Suprapubic skin (tissue), 4 donors: ENCODE results near the gene SH3RF1.

Experiments used
- CTCF ChIP-seq, 2 donors: fragments of 200-600 bp in 1 of 2; fragments of 450-650 bp in 1 of 2; sonication (generic) in 1 of 2; IDR thresholded peaks; one replicate each; pipeline ENCODE4 v1.5.1; 2016 to 2019; ENCODE audit warnings: antibody characterized with exemption in 2 of 2, mild to moderate bottlenecking in 1 of 2, moderate library complexity in 1 of 2
- EP300 ChIP-seq: sonication (generic); formaldehyde crosslinking; IDR thresholded peaks from one replicate; pipeline ENCODE4 v1.6.1; 2017; ENCODE audit warnings: antibody characterized with exemption
- POLR2A ChIP-seq, 2 donors: fragments of 450-650 bp; IDR thresholded peaks; one replicate each; pipeline ENCODE4 v1.6.1; 2017; ENCODE audit warnings: antibody characterized with exemption in 2 of 2, mild to moderate bottlenecking in 2 of 2, moderate library complexity in 2 of 2
- POLR2AphosphoS5 ChIP-seq, 3 donors: sonication (generic); formaldehyde crosslinking; IDR thresholded peaks; one replicate each; pipeline ENCODE4 v1.6.1; 2017; ENCODE audit warnings: antibody characterized with exemption in 3 of 3

DNA sequence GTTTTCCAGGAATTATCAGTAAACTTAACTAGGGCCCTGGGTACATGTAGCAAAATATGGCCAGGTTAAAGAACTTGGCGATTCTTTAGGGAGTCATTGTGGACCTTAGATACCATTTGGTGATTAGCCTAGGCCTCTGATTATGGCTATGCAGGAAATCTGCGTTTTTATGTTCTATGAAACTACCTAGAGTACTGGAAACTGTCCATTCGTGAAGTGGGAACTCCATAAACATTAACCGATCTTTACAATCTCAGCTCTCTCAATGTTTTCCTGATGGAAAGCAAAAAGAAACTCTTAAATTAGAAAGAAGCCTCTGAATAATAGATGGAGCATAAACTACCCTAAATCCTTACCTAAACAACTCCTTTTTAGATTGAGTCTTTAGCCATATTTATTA, 121.9 kb downstream of the SH3RF1 start:
- TF ChIP-seq CTCF (IDR thresholded peaks at IDR 0.05) (no peak), EP300 (no peak), POLR2A (IDR thresholded peaks at IDR 0.05) (no peak), POLR2AphosphoS5 (IDR thresholded peaks at IDR 0.05) (no peak)
